Measurements from ENCODE around the gene HCN4.

DNA sequence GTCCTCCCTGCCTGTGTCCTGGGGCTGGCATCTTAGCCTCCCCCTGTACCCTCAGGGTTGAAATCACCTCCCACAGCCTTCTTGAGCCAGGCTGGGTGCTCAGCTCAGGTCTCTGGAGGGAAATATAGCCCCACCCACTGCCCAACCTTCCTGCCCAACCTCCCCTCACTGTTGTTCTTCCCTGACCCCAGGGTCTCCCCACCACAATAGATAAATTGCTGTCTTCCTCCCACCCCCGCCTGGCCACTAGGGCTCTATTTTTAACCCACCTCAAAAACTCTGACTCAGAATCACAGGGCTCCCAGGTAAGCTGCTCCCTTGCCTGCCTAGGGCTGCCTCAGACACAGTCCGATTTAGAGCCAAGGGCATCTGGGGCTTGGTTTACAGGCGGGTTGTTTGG, 15.0 kb downstream of the HCN4 start:
- TF ChIP-seq, protein P1, sequence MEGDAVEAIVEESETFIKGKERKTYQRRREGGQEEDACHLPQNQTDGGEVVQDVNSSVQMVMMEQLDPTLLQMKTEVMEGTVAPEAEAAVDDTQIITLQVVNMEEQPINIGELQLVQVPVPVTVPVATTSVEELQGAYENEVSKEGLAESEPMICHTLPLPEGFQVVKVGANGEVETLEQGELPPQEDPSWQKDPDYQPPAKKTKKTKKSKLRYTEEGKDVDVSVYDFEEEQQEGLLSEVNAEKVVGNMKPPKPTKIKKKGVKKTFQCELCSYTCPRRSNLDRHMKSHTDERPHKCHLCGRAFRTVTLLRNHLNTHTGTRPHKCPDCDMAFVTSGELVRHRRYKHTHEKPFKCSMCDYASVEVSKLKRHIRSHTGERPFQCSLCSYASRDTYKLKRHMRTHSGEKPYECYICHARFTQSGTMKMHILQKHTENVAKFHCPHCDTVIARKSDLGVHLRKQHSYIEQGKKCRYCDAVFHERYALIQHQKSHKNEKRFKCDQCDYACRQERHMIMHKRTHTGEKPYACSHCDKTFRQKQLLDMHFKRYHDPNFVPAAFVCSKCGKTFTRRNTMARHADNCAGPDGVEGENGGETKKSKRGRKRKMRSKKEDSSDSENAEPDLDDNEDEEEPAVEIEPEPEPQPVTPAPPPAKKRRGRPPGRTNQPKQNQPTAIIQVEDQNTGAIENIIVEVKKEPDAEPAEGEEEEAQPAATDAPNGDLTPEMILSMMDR (IDR thresholded peaks at IDR 0.05), result no peak
- TF ChIP-seq EP300 (IDR thresholded peaks at IDR 0.05) (no peak), POLR2A (IDR thresholded peaks at IDR 0.05) (no peak)
